BLaER1 (cell line): ENCODE measurements around the gene GLIS1.

Source experiments
- H3K27ac ChIP-seq: shearing (Covaris generic); formaldehyde crosslinking; 2 replicates; pipeline ENCODE4 v1.8.1; 2022
- H3K27me3 ChIP-seq: shearing (Covaris generic); formaldehyde crosslinking; 2 replicates; pipeline ENCODE4 v1.8.1; 2022
- H3K36me3 ChIP-seq: shearing (Covaris generic); formaldehyde crosslinking; 2 replicates; pipeline ENCODE4 v1.8.1; 2022
- H3K4me1 ChIP-seq: shearing (Covaris generic); formaldehyde crosslinking; 2 replicates; pipeline ENCODE4 v1.8.1; 2022
- H3K4me2 ChIP-seq: shearing (Covaris generic); formaldehyde crosslinking; 2 replicates; pipeline ENCODE4 v1.8.1; 2022
- H3K4me3 ChIP-seq: shearing (Covaris generic); formaldehyde crosslinking; 2 replicates; pipeline ENCODE4 v1.8.1; 2022
- H3K9ac ChIP-seq: shearing (Covaris generic); formaldehyde crosslinking; 2 replicates; pipeline ENCODE4 v1.8.1; 2022
- H3K9me3 ChIP-seq: shearing (Covaris generic); formaldehyde crosslinking; 2 replicates; pipeline ENCODE4 v1.8.1; 2022
- H4K20me1 ChIP-seq: shearing (Covaris generic); formaldehyde crosslinking; 2 replicates; pipeline ENCODE4 v1.8.1; 2022
- Cebpa-rat ChIP-seq: shearing (Covaris generic); IDR thresholded peaks from 2 replicates; pipeline ENCODE4 v1.8.1; 2022

The GLIS1 gene

GRCh38 chr1:53585129-53585528 is 153.8 kb downstream of the GLIS1 start:
- Histone ChIP-seq H3K27me3 (no peaks in the 10 kb centered on the region), H3K4me3 (no peak overlapping the region), H3K36me3 (no peaks in the 10 kb centered on the region), H3K9me3 (no peaks in the 10 kb centered on the region), H3K4me2 (peak overlapping the region; percentile 53), H3K27ac (no peak overlapping the region), H3K9ac (no peak overlapping the region), H4K20me1 (no peaks in the 10 kb centered on the region), H3K4me1 (peaks cover 18% of the 10 kb centered on the region)
- TF ChIP-seq Cebpa-rat, result no peak

- Histone ChIP-seq H3K9ac (no peak overlapping the region), H4K20me1 (no peaks in the 10 kb centered on the region), H3K4me2 (peak overlapping the region; percentile 53), H3K4me3 (no peak overlapping the region), H3K9me3 (no peaks in the 10 kb centered on the region), H3K27ac (no peak overlapping the region), H3K4me1 (peaks cover 18% of the 10 kb centered on the region), H3K27me3 (no peaks in the 10 kb centered on the region), H3K36me3 (no peaks in the 10 kb centered on the region)
- TF ChIP-seq Cebpa-rat, result no peak
These were observed 154.2 kb downstream of the GLIS1 start for GRCh38 chr1:53584777-53585107.

- Histone ChIP-seq H3K27ac (no peak overlapping the region), H3K36me3 (no peaks in the 10 kb centered on the region), H3K4me1 (peaks cover 18% of the 10 kb centered on the region), H3K27me3 (no peaks in the 10 kb centered on the region), H3K4me3 (no peak overlapping the region), H3K9ac (no peak overlapping the region), H4K20me1 (no peaks in the 10 kb centered on the region), H3K9me3 (no peaks in the 10 kb centered on the region), H3K4me2 (peak overlapping the region; percentile 53)
- no peak for TF ChIP-seq Cebpa-rat
These were observed 154.8 kb downstream of the GLIS1 start for GRCh38 chr1:53583868-53584776.

GRCh38 chr1:53583021-53583867 is 155.7 kb downstream of the GLIS1 start:
- no peak overlapping the region for H3K9ac ChIP-seq
- H3K4me3 ChIP-seq, result no peak overlapping the region
- no peaks in the 10 kb centered on the region for H3K36me3 ChIP-seq
- H3K4me1 ChIP-seq, result peaks cover 18% of the 10 kb centered on the region
- TF ChIP-seq Cebpa-rat, result no peak
- no peaks in the 10 kb centered on the region for H3K9me3 ChIP-seq
- H3K27me3 ChIP-seq, result no peaks in the 10 kb centered on the region
- no peak overlapping the region for H3K4me2 ChIP-seq
- no peak overlapping the region for H3K27ac ChIP-seq
- no peaks in the 10 kb centered on the region for H4K20me1 ChIP-seq

GRCh38 chr1:53582211-53583020 is 156.5 kb downstream of the GLIS1 start:
- Histone ChIP-seq H4K20me1 (0 out of 2 replicates have a peak, but pooled peaks cover under 1% of the 10 kb centered on the region), H3K4me3 (no peak overlapping the region), H3K27me3 (no peaks in the 10 kb centered on the region), H3K36me3 (no peaks in the 10 kb centered on the region), H3K9ac (no peak overlapping the region), H3K27ac (no peak overlapping the region), H3K4me1 (peaks cover 21% of the 10 kb centered on the region), H3K4me2 (no peak overlapping the region), H3K9me3 (no peaks in the 10 kb centered on the region)
- TF ChIP-seq Cebpa-rat, result no peak

- no peak overlapping the region for H3K4me3 ChIP-seq
- peaks cover 10% of the 10 kb centered on the region for H4K20me1 ChIP-seq
- H3K4me1 ChIP-seq, result peaks cover 31% of the 10 kb centered on the region
- H3K4me2 ChIP-seq, result no peak overlapping the region
- H3K36me3 ChIP-seq, result no peaks in the 10 kb centered on the region
- no peak overlapping the region for H3K9ac ChIP-seq
- no peak overlapping the region for H3K27ac ChIP-seq
- no peaks in the 10 kb centered on the region for H3K9me3 ChIP-seq
- no peak for TF ChIP-seq Cebpa-rat
- no peaks in the 10 kb centered on the region for H3K27me3 ChIP-seq
These were observed 157.5 kb downstream of the GLIS1 start for GRCh38 chr1:53581476-53581875.

GRCh38 chr1:53580739-53581475 is 158.1 kb downstream of the GLIS1 start:
- H3K9me3 ChIP-seq, result no peaks in the 10 kb centered on the region
- peaks cover 15% of the 10 kb centered on the region for H4K20me1 ChIP-seq
- no peak overlapping the region for H3K27ac ChIP-seq
- TF ChIP-seq Cebpa-rat, result no peak
- peaks cover 36% of the 10 kb centered on the region for H3K4me1 ChIP-seq
- no peak overlapping the region for H3K4me2 ChIP-seq
- no peak overlapping the region for H3K9ac ChIP-seq
- H3K36me3 ChIP-seq, result no peaks in the 10 kb centered on the region
- no peaks in the 10 kb centered on the region for H3K27me3 ChIP-seq
- no peak overlapping the region for H3K4me3 ChIP-seq

GRCh38 chr1:53580009-53580400 is 159.0 kb downstream of the GLIS1 start:
- Histone ChIP-seq H3K9me3 (no peaks in the 10 kb centered on the region), H4K20me1 (peaks cover 24% of the 10 kb centered on the region), H3K9ac (no peak overlapping the region), H3K36me3 (no peaks in the 10 kb centered on the region), H3K4me3 (no peak overlapping the region), H3K27ac (no peak overlapping the region), H3K27me3 (no peaks in the 10 kb centered on the region), H3K4me2 (no peak overlapping the region), H3K4me1 (peaks cover 36% of the 10 kb centered on the region)
- no peak for TF ChIP-seq Cebpa-rat
